B cell (primary cell): Measurements from ENCODE around the gene PPFIA1.

ENCODE experiments used
- CTCF ChIP-seq: fragments of 200-600 bp; IDR thresholded peaks from one replicate; pipeline ENCODE4 v1.8.0; 2022; ENCODE audit warnings: antibody characterized with exemption, mild to moderate bottlenecking
- EZH2 ChIP-seq: IDR thresholded peaks from 2 replicates; pipeline ENCODE4 v1.6.1; 2012; ENCODE audit warnings: borderline replicate concordance, low read depth, mild to moderate bottlenecking, moderate library complexity, low read length; ENCODE audit not compliant: insufficient read depth, poor library complexity, severe bottlenecking

DNA sequence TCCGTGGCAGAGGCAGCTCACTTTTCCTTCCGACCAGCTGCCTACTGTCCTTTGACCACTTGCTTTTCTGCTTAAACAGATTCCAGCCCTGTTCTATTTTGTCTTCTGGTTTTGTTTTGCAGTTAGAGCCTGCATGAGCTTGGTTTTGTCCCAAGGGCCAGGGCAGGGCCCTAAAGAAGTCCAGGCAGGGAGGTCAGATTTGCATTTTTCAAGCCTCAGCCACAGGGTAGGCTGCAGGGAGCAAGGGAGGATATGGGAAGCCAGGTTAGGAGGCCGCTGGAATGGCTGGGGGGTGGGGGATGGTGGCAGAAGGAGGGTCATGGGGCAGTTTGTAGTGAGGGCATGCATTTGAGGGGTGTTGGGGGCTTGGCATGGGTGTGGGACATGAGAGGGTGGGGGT lies 44.3 kb upstream of the PPFIA1 start:
- no peak for TF ChIP-seq CTCF
- TF ChIP-seq EZH2: no peak
